Ishikawa (cell line): Measurements from ENCODE around the gene OTUD3.

Source experiments
- CEBPB ChIP-seq: IDR thresholded peaks from 2 replicates; pipeline ENCODE4 v1.6.1; 2012
- EP300 ChIP-seq: IDR thresholded peaks from 2 replicates; pipeline ENCODE4 v1.6.1; 2012; ENCODE audit warnings: borderline replicate concordance
- FOXM1 ChIP-seq: IDR thresholded peaks from 2 replicates; pipeline ENCODE4 v1.6.1; 2012; ENCODE audit warnings: low read depth, borderline replicate concordance
- RAD21 ChIP-seq: IDR thresholded peaks from 2 replicates; pipeline ENCODE4 v1.6.1; 2012; ENCODE audit warnings: low read depth
- REST ChIP-seq: IDR thresholded peaks from 2 replicates; pipeline ENCODE4 v1.6.1; 2012; ENCODE audit warnings: low read depth, mild to moderate bottlenecking
- ZBTB7A ChIP-seq: IDR thresholded peaks from 2 replicates; pipeline ENCODE4 v1.6.1; 2012; ENCODE audit warnings: low read depth

GRCh38 chr1:19941206-19941568 is 59.0 kb downstream of the OTUD3 start:
- no peak for TF ChIP-seq EP300
- no peak for TF ChIP-seq FOXM1
- no peak for TF ChIP-seq ZBTB7A
- TF ChIP-seq CEBPB = no peak
- no peak for TF ChIP-seq RAD21
- no peak for TF ChIP-seq REST
